Effector CD4-positive, alpha-beta T cell (primary cell): Measurements from ENCODE around the gene KRT74.

ENCODE experiments used
- DNase-seq: peaks from one replicate; pipeline ENCODE4 v3.0.0-alpha.2; 2020

KRT74 gene

GRCh38 chr12:52533686-52534470 lies 39.8 kb downstream of the KRT74 start:
- no peak for DNase-seq

DNA sequence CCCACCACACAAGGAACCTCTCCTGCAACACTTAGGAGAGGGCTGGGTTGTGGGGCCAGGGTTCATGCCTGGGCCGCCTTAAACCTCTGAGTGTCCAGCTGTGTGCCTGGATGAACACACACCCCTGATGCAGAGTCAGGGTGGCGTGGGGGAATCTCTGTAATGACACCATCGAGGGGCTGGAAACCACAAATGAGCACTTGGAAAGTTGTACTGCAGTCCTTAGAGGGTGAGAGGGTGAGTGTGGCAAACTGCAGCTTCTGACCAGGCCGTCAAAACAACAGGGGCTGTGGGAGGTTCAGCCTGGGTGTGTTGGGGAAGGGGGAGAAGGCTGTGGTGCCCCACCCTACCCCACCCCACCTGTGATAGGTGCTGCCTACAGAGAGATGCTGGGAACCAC lies 41.0 kb downstream of the KRT74 start:
- DNase-seq, result no peak

DNA sequence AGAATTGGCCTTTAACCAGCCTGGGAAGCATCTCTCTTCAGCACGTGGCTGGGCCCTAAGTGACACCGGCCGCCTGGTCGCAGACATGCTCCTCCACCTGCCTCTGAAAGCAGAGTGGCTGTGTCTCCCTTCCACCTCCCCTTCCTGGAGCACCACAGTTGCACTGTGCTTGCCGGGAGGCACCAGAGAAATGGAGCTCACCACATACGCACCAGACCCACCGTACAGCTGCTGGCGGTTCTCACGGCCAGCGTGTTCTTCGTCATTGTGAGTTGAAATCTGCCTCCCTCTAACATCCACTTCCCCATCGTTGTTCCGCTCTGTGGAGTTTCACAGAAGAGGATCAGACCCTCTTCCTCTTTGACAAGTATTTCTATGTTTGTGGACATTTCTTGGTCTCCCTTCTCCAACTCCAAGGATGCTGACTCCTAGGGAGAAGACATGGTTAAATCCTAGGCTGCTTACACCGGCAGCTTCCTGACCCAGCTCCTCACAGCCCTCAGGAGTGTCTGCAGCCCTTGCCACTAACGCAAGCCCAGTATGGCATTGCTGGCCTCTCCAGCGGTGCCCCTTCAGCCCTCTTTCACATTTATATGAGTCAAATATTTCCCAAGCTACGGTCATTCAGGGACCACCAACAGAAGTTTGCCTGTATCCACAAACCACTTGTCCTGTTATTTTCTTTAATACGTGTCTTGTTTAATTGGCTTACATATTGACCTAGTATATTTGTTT lies 41.9 kb downstream of the KRT74 start:
- no peak for DNase-seq

DNA sequence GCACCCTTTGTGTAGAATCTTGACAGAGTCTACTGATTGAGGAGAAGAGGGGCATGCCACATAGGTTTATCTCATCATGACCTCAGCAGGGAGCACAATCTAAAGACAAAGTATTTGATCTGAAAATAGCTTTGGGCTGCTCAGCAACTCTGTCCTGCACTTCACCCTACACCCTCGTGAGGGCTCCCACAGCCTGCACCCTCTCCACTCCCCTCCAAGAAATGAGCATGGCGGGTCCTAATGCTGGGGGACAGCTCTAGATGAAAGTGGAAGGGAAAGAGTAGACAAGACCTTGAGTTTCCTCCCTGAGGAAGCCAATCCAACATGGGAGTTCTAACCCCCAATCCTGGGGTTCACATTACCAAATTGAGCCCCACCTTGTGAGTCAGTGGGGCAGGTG lies 42.7 kb downstream of the KRT74 start:
- no peak for DNase-seq

- DNase-seq, result no peak
Measured at GRCh38 chr12:52530366-52530765, 43.3 kb downstream of the KRT74 start.

- no peak for DNase-seq
Measured at GRCh38 chr12:52529846-52530245, 43.8 kb downstream of the KRT74 start.

DNA sequence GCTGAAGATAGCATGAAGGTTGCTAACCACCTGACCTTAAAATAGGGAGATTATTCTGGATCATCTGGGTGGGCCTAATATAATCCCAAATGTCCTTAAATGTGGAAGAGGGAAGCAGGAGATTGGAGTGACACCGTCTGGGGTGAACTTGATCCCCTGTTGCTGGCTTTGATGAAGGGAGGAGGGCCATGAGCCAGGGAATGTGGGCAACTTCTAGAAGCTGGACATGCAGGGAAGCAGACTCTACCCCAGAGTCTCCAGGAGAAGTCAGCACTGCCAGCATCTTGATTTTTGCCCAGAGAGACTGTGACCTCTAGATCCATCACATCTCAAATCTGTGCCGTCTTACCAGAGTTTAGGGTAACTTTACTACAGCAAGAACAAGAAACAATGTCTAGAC lies 44.2 kb downstream of the KRT74 start:
- DNase-seq, result no peak

DNA sequence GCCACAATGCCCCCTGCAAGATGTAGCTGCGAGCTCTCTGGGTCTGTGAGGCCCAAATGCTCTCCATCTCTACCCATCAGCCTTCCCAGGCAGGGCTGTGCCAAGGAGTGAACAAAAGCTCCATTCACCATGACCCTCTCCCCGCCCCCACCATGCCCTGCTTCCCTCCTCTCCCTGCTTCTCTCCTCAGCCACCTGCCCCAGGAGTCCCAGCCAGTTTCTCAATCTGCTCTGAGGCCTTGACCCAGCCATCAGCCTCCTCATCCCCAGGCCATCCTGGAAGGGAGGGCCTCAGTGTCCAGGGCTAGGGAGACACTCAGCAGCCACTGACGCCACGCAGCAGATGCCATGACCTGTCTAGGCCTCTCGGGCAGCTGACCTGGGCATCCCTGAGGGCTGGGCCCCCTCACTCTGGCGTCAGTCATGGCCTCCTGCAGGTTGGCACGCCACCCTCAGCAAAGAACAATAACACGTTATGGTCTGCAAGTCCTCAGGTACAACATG lies 45.0 kb downstream of the KRT74 start:
- no peak for DNase-seq

GRCh38 chr12:52527121-52527800 lies 46.4 kb downstream of the KRT74 start:
- DNase-seq, result no peak

- DNase-seq, result no peak
Measured at GRCh38 chr12:52526511-52526951, 47.1 kb downstream of the KRT74 start.

GRCh38 chr12:52525661-52526499 lies 47.8 kb downstream of the KRT74 start:
- no peak for DNase-seq

DNA sequence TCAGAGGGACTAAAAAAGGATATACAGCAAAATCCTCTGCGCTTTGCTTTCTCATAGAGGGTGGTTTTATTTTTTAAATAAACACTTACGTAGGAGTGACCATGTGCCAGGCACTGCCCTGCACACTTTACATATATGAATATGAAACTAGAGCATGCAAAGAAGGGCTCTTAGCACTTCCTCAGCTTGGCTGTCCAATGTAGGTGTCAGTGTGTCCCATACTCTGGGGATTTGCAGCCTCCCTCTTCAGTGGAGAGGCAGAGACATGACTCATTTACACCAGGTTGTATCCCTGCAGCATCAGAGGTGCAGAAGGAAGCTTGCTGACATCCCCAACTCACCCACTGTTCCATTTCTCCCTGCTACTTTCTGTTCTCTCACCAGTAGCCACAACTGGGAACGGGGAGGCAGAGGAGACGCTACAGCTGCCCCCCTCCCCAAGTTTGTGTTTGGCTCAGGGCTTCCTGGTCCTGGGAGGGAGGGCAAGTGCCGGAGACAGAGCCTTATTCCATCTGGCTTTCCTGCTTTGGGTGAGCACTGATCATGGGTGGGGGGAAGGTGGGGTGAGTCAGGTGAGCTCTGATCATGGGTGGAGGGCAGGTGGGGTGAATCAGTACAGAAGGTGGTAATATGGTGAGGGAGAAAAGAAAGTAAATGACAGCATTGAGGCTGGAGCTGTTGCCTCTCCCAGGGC lies 48.6 kb downstream of the KRT74 start:
- DNase-seq, result no peak

DNA sequence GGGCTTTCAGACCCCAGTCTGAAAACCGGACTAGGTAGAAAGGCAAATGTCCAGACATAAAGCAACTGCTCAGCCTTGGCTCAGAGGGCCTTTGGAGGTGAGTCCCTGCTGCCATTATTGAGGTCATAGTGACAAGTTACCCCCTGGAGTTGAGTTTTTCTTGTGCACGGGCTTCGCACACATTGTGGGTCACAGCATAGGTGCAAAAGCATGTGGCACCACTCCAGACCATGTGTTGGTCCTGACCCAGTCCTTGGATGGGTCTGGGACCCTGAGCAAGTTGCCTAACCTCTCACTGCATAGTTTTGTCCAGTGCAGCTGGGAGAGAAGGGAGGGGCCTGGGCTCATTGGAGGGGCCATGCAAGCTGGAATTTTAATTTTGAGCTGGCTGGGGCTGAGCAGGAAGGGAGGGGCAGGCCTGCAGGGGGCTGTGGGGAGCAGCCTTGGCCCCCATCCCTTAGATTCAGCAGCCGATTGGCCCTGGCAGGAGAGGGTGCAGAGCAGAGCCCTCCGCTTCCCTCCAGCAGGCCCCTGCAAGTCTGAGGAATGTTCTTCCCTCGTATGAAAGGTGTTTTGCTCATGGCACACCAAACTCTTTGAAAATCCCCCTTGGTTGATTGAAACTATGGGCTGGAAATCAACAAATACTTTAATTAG lies 49.3 kb downstream of the KRT74 start:
- DNase-seq, result no peak

GRCh38 chr12:52523824-52524223 lies 49.8 kb downstream of the KRT74 start:
- no peak for DNase-seq

GRCh38 chr12:52522346-52523011 lies 51.2 kb downstream of the KRT74 start:
- no peak for DNase-seq

GRCh38 chr12:52521568-52522266 lies 51.9 kb downstream of the KRT74 start:
- DNase-seq, result no peak

DNA sequence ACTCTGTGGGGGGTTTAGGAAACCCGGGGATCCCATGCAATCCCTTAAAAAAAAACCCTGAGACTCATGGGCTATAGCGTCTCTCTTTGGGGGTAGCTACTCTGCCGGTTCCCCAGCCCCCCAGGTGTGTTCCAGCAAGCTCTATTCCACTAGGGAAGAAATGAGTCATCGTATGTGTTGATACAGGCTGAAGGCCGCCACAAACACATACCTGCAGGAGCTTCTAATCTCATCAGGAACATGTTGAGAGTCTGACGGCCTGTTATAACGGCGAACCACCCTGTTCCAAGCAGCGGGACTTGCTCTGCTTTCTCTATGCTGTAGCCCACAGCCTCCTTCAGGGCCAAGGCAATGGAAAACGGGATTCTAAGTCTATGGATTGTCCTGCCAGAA lies 52.5 kb downstream of the KRT74 start:
- no peak for DNase-seq

GRCh38 chr12:52519826-52520662 lies 53.6 kb downstream of the KRT74 start, which contains the start of gene KRT5:
TSS of gene KRT5 (minus strand) at chr12:52520394. CDS start at chr12:52520296, 98 bp downstream.
- no peak for DNase-seq

DNA sequence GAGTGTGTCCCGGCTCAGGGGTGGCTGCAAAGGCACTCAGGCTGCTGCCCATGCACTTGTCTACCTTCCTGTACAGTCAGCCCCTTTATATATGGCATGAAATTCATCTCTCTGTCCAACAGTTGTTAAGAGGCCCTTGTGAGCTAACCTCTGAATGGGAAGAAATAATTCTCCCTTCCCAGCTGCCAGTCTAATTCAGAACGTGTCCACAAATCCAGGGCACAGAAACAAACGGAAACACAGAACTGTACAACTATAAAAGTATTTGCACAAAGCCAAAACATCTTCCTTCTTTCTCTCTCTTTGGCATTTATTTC lies 54.3 kb downstream of the KRT74 start:
- DNase-seq, result no peak
